H1 (cell line): ENCODE results near the gene STARD8.

Source experiments
- BRCA1 ChIP-seq: IDR thresholded peaks from 2 replicates; pipeline ENCODE4 v1.6.1; 2012; ENCODE audit warnings: low read depth, low read length, improper control_type of control experiment
- CTCF ChIP-seq, 3 experiments: IDR thresholded peaks; 1 replicate in 2 of 3; 2 replicates in 1 of 3; pipeline versions ENCODE4 v1.5.1 to v1.6.1; 2011; ENCODE audit warnings: low read length in 3 of 3, mild to moderate bottlenecking in 3 of 3, inconsistent platforms in 2 of 3, low read depth in 1 of 3, moderate library complexity in 1 of 3; ENCODE audit not compliant: insufficient read depth in 1 of 3; ENCODE audit errors: control extremely low read depth in 1 of 3
- EZH2 ChIP-seq: fragments of 200-600 bp; sonication (generic); IDR thresholded peaks from 2 replicates; pipeline ENCODE4 v1.7.1; 2012; ENCODE audit warnings: low read depth, mild to moderate bottlenecking, moderate library complexity, low read length, inconsistent platforms; ENCODE audit not compliant: severe bottlenecking
- GTF2F1 ChIP-seq: IDR thresholded peaks from 2 replicates; pipeline ENCODE4 v1.6.1; 2012; ENCODE audit warnings: low read depth, low read length, improper control_type of control experiment, borderline replicate concordance
- JUND ChIP-seq: IDR thresholded peaks from 2 replicates; pipeline ENCODE4 v1.6.1; 2011; ENCODE audit warnings: mild to moderate bottlenecking, improper control_type of control experiment, low read length
- KDM1A ChIP-seq: fragments of 200-600, 300-600 bp; sonication (generic); IDR thresholded peaks from 2 replicates; pipeline ENCODE4 v1.7.1; 2016; ENCODE audit warnings: mild to moderate bottlenecking, low read length, borderline replicate concordance
- KDM5A ChIP-seq: fragments of 200-600 bp; IDR thresholded peaks from 2 replicates; pipeline ENCODE4 v1.7.1; 2012; ENCODE audit warnings: mild to moderate bottlenecking, low read length, inconsistent platforms, mixed read lengths
- POLR2A ChIP-seq, 2 experiments: IDR thresholded peaks; 1 replicate in 1 of 2; 2 replicates in 1 of 2; pipeline ENCODE4 v1.6.1; 2011; ENCODE audit warnings: low read depth in 2 of 2, low read length in 2 of 2, mild to moderate bottlenecking in 2 of 2; ENCODE audit errors: control extremely low read depth in 1 of 2
- RFX5 ChIP-seq: IDR thresholded peaks from 2 replicates; pipeline ENCODE4 v1.6.1; 2011; ENCODE audit warnings: low read depth, low read length, improper control_type of control experiment, borderline replicate concordance
- SAP30 ChIP-seq: fragments of 300-600 bp; sonication (generic); IDR thresholded peaks from 2 replicates; pipeline ENCODE4 v1.7.1; 2012; ENCODE audit warnings: low read length, moderate library complexity, mild to moderate bottlenecking, inconsistent platforms; ENCODE audit not compliant: insufficient read depth, insufficient replicate concordance
- TCF12 ChIP-seq: IDR thresholded peaks from 2 replicates; pipeline ENCODE4 v1.6.1; 2011; ENCODE audit warnings: low read depth, mild to moderate bottlenecking, low read length
- USF2 ChIP-seq: IDR thresholded peaks from 2 replicates; pipeline ENCODE4 v1.6.1; 2011; ENCODE audit warnings: low read length, improper control_type of control experiment
- ZNF274 ChIP-seq: IDR thresholded peaks from 2 replicates; pipeline ENCODE4 v1.7.0; 2012; ENCODE audit warnings: low read length, borderline replicate concordance; ENCODE audit errors: extremely low read depth

GRCh38 chrX:68652326-68653170, 5.1 kb downstream of the STARD8 start:
- no peak for TF ChIP-seq KDM1A
- no peak for TF ChIP-seq GTF2F1
- no peak for TF ChIP-seq CTCF (IDR thresholded peaks at IDR 0.05; ENCODE audit: control extremely low read depth in 1 of 3, insufficient read depth in 1 of 3, low read depth in 1 of 3, low read length in 3 of 3)
- no peak for TF ChIP-seq POLR2A (IDR thresholded peaks at IDR 0.05; ENCODE audit: control extremely low read depth in 1 of 2, low read depth in 2 of 2, low read length in 2 of 2)
- TF ChIP-seq BRCA1: no peak
- no peak for TF ChIP-seq EZH2
- TF ChIP-seq ZNF274: no peak
- TF ChIP-seq JUND: no peak
- no peak for TF ChIP-seq SAP30
- TF ChIP-seq TCF12: no peak
- no peak for TF ChIP-seq KDM5A
- no peak for TF ChIP-seq USF2
- no peak for TF ChIP-seq RFX5
